HG02623 (cell line): ENCODE results near the gene PLP2.
"Not testable (repeated sequence)": the region's sequence is repeated elsewhere in the genome, so short reads cannot be mapped to it uniquely, and the experiment has no call there.

ENCODE experiments used
- ATAC-seq: cut with Tn5 transposase; IDR thresholded peaks from one replicate; pipeline ENCODE4 v1.9.1; 2021; ENCODE audit warnings: moderate library complexity; ENCODE audit not compliant: unreplicated experiment

PLP2 gene

DNA sequence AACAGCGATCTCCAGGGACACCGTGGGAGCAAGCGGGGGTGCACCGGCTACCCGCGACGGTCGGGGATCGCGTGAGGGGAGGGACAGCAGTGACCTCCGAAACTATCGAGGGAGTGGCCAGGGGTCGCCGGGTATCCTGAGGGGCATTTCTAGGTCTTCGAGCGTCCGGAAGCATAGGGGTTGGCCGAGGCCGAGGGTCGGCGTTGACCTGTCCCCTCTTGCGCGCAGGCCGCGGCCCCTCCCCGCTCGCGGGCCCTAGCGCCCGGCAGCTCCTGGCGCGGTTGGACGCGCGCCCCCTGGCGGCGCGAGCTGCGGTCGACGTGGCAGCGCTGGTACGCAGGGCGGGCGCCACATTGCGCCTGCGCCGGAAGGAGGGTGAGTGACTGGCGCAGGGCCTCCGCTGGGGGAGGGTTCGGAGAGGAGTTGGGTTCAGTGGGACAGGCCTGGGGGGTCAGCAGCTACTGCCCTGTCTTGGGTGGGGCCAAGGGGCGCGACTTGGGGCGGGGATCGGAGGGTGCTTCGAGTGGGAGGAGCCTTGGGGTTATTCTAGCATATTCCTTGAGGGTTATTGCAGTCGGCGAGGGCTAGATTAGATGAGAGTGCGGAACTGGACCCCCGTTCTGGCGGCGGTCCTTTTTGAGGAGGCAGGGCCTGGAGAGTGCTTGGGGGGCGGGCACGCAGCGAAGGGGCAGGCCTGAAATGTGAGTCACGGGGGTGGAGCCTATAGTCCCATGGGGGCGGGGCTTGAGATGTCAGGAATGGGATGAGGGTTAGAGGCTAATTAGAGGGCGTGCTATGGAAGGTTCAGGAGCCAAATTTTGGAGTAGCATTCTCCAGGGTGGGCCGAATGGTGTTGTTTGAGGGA is 7.9 kb upstream of the PLP2 start:
- peak; percentile 48 for ATAC-seq

- no peak for ATAC-seq
These were observed 6.9 kb upstream of the PLP2 start for GRCh38 chrX:49164589-49165360.

- no peak for ATAC-seq
These were observed 5.5 kb upstream of the PLP2 start for GRCh38 chrX:49165901-49166881.

DNA sequence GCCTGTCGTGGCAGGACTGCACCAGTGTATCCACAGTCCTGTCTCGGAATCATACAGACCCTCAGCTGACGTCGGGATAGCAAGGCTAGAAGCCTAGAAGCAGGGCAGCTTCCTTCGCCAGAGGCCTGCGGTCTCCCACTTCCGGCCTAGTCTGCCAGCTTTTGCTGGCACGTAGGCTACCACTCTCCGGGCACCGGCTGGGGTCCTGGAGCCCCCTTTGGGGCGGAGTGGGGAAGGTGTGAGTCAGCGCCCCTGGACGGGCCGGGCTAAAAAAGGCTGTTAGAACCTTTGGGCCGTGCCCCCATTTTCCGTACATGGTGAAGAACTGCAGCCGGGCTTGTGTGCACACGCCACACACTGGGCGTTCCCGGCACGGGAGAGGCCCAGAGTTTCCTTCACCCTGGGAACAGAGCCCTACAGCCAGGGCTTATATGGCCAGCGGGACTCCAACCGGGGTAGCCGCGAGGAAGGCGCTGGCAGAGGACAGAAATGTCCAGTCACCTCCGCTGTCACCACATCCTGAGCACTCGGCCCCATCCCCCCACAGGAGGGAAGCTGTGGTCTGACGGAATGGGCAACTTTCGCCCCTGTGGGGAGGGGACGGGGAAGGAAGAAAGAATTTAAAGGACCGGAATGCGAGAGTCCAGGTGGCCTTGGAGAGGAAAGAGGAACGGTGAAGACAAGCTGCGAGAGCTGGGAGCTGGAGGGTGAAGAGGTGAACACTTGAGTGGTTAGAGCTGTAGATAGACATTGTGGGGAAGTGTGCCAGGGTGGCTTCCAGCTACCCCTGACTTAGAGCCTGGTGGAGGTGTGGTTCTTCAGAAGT is 4.6 kb upstream of the PLP2 start:
- ATAC-seq, result no peak

DNA sequence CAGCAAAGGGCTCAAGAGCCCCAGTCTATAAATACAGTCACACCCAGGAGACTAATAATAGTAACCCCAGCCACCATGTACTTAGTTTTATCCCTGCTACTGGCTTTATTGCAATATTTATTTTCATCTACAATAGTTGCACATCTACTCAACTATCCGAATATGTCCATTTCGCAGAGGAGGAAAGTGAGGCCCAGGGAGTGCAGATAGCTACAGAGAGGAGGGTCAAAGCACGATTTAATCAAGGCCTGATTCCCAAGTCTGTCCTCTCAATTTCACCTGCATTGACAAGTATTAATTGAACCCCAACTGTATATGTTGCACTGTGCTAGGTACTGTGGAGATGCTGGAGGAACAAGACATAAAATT is 4.0 kb upstream of the PLP2 start:
- no peak for ATAC-seq

GRCh38 chrX:49172280-49172780 is 632 bp downstream of the PLP2 start:
- ATAC-seq, result peak; percentile 63

DNA sequence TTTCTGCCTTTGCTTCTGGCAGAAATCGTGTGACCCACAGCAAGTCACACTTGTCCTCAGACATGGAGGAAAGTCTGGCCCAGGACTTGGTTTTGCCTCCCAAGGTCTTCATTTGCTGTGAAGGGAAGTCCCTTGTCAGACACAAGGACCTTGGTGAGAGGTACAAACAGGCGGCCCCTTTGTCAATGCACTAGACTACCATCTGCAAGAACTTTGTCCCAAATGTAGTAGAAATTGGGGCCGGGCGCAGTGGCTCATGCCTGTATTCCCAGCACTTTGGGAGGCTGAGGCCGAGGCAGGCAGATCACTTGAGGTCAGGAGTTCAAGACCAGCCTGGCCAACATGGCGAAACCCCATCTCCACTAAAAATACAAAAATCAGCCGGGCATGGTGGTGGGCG is 1.8 kb downstream of the PLP2 start:
- ATAC-seq, result not testable (repeated sequence)

- ATAC-seq, result no peak
These were observed 3.0 kb downstream of the PLP2 start for GRCh38 chrX:49174723-49175122.

DNA sequence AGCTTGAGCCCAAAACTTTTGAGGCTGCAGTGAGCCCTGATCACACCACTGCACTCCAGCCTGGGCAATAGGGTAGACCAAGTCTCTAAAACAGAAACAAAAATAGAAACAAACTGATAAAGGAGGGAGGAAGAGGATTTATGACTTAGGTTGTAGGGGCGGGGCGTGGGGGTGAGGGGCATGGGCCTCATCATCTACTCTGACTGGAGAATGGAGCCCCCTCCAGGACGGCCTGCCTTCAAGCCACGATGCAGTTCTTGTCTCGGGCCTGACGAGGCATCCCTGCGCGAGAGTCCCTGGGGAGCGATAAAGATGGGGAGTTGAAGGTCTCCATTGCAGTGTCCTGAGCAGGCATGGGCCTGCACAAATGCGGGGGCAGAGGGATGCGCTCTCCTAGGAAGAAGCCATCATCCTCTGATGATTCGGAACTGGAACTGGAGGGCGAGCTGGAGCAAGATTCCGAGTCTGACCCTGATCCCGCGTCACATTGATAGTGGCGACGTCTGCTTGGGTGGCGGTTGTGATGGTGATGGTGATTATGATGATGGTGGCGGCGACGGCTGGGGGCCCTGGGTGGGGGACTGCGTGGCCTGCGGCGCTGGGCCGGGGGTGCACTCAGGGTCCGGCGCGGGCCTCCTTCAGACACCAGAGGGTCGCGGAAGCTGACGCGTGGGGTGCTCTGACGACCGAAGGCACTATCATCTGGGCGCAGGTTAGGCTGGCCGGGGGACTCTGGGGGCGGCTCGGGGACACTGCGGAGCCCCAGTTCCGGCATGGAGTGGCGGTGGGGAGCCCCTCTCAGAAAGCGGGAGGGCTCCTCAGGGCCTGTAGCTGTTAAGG is 4.0 kb downstream of the PLP2 start:
- ATAC-seq, result no peak

GRCh38 chrX:49176421-49177326 is 5.0 kb downstream of the PLP2 start:
- ATAC-seq, result no peak

GRCh38 chrX:49177338-49177833 is 5.7 kb downstream of the PLP2 start:
- ATAC-seq, result no peak

- ATAC-seq, result no peak
These were observed 6.3 kb downstream of the PLP2 start for GRCh38 chrX:49177873-49178480.

DNA sequence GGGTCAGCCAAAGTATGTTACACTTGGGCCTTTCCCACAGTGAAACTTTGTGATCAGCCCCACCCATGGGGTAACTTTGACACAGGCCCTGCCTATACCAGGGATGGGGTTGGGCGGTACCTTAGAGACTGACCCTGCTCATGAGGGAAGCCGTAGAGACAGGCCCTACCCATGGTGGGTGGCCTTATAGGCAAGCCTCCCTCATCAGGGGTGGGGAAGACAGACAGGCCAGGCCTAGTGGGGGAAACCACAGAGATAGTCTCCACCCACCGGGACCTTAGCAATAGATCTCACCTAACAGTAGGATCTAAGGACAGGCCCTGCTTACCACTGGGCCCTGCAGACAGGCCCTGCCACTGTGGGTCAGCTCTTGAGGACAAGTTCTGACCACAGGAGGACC is 6.8 kb downstream of the PLP2 start:
- no peak for ATAC-seq

DNA sequence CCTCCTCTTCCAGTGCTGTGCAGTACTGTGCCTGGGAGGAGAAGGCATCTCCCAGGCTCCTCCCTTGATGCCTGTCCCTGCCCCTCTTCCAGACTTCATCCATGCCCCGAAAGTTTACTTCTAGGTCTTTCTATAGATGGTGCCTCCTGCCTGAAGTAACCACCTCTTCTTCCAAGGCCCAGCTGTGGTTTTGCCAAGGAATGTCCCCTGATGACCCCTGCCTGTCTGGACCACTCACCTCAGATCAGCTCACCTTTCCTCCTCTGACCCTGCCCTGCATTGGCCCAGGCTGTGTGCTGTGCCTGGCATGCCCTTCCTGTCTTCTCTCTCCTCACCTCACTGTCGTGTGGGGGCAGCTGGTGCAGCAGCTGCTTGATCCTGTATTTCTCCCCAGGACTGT is 7.7 kb downstream of the PLP2 start:
- ATAC-seq, result no peak

GRCh38 chrX:49183701-49184281 is 12.1 kb downstream of the PLP2 start:
- no peak for ATAC-seq

DNA sequence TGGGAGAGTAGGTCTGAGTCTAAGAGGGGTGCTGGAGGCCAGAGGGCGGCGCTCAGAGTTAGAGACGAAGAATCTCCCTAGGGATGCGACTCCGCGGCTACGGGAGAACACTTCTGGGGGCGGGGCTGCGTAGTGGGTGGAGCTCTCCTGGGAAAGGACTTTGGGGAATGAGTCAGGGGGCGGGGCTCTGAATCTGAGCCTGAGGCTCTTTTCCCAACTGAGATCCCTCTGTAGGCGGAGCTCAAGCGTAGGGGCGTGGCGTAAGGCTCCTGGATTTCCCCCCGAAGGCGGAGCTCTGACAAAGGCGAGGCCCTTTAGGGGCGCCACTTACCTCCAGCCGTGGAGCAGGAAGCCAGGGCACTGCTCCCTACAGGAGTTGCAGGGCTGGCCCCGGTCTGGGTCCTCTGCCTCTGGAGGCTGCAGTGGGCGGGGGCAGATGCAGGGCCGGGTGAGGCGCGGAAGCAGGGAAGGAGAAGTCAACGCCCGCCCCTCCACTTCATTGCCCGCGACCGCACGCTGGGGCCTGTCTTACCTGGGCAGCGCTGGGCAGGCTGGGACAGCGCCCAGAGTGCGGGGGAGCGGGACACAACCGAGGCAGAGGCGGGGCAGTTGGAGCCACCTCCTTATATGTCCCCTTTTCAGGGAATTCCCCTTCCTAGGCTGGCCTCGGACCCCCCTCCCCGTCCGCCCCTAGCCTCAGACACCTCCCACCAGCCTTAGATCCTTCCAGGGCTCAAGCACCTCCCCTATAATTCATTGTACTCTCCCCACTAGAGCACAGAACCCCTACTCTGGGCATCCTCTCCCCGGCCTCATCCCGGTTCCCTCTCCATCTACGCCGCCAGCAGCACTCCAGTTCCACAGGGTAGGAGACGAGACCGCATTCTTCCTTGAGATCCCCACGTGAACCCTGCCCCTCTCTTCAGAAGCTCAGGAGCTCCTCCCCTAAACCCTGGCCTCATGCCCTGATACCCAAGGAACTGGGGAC is 12.9 kb downstream of the PLP2 start:
- ATAC-seq, result no peak
